Endothelial cell (in vitro differentiated cells): ENCODE data around the gene PPM1H. TPM values are rescaled to one million over a fixed set of nuclear protein-coding genes. Genes with fewer than 3 reads are reported as not detected.

Experiments used
- DNase-seq: peaks from one replicate; pipeline ENCODE4 v3.0.0; 2021; ENCODE audit warnings: low spot score
- H3K27ac Mint-ChIP-seq: one replicate; pipeline ENCODE4 v1.8.0; 2021; ENCODE audit warnings: mixed read lengths, inconsistent platforms; ENCODE audit not compliant: unreplicated experiment
- H3K27me3 Mint-ChIP-seq: one replicate; pipeline ENCODE4 v1.8.0; 2021; ENCODE audit warnings: mild to moderate bottlenecking, moderate library complexity, mixed read lengths, inconsistent platforms; ENCODE audit not compliant: unreplicated experiment
- H3K36me3 Mint-ChIP-seq: one replicate; pipeline ENCODE4 v1.8.0; 2021; ENCODE audit warnings: mild to moderate bottlenecking, low read depth, mixed read lengths, inconsistent platforms; ENCODE audit not compliant: unreplicated experiment
- H3K4me1 Mint-ChIP-seq: one replicate; pipeline ENCODE4 v1.8.0; 2021; ENCODE audit warnings: mild to moderate bottlenecking, mixed read lengths, inconsistent platforms; ENCODE audit not compliant: unreplicated experiment
- H3K4me3 Mint-ChIP-seq: one replicate; pipeline ENCODE4 v1.8.0; 2021; ENCODE audit warnings: mild to moderate bottlenecking, mixed read lengths, inconsistent platforms; ENCODE audit not compliant: unreplicated experiment
- H3K9me3 Mint-ChIP-seq: one replicate; pipeline ENCODE4 v1.8.0; 2021; ENCODE audit warnings: mixed read lengths, inconsistent platforms; ENCODE audit not compliant: unreplicated experiment
- total RNA-seq: library from RNA; stranded (reverse); fragmentation: NEBNext Ultra II Directional; extraction: Animal tissue kit (Norgen Biotek cat#: 25700); gene quantifications from one replicate; pipeline ENCODE4 v1.2.1, GENCODE V29; 2021; ENCODE audit not compliant: unreplicated experiment
- TF ChIP-seq, protein P1 (sequence below): fragments of 200-600 bp; sonication (generic); IDR thresholded peaks from one replicate; pipeline ENCODE4 v1.5.0; 2021; ENCODE audit warnings: antibody characterized with exemption; ENCODE audit not compliant: unreplicated experiment

The PPM1H gene
- total RNA-seq, 1 donor from 2014 or later, result 71.8 TPM

DNA sequence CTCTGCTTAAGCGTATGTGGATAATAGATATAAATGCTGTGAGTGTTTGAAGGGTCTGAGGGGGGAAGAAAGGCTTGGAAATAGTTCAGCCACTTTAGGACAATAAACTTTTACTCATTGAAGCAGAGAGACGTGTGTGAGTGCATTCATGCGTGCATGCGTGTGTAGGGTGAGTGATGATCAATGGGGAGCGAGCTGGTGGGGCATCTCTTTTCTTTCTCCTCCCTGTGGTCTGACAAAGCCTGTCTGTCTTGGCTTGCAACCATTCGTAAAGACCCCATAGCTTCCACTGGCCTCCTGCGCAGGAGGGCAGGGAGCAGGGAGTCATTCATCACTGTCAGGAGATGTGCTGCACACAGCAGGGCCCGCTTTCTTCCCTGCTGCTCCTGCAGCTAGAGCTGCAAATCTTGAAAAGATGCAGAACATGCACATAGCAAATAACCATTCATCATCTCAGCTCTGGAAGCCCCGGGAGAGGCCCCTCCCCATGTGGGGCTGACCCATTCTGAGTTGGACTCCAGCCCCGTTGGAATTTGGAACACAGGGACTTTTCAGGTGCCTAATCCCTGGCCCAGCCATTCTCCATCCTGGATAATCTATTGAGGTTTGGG lies 223.2 kb downstream of the PPM1H start:
- no peaks in the 10 kb centered on the region for H3K9me3 Mint-ChIP-seq
- H3K27me3 Mint-ChIP-seq, result peaks cover 3% of the 10 kb centered on the region
- peaks cover 31% of the 10 kb centered on the region for H3K36me3 Mint-ChIP-seq
- H3K4me1 Mint-ChIP-seq, result peaks cover 13% of the 10 kb centered on the region
- peak overlapping the region; percentile 42 for H3K4me3 Mint-ChIP-seq
- no peak overlapping the region for H3K27ac Mint-ChIP-seq
- DNase-seq, result no peak
- TF ChIP-seq, protein P1, sequence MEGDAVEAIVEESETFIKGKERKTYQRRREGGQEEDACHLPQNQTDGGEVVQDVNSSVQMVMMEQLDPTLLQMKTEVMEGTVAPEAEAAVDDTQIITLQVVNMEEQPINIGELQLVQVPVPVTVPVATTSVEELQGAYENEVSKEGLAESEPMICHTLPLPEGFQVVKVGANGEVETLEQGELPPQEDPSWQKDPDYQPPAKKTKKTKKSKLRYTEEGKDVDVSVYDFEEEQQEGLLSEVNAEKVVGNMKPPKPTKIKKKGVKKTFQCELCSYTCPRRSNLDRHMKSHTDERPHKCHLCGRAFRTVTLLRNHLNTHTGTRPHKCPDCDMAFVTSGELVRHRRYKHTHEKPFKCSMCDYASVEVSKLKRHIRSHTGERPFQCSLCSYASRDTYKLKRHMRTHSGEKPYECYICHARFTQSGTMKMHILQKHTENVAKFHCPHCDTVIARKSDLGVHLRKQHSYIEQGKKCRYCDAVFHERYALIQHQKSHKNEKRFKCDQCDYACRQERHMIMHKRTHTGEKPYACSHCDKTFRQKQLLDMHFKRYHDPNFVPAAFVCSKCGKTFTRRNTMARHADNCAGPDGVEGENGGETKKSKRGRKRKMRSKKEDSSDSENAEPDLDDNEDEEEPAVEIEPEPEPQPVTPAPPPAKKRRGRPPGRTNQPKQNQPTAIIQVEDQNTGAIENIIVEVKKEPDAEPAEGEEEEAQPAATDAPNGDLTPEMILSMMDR, result no peak

- peaks cover 8% of the 10 kb centered on the region for H3K4me1 Mint-ChIP-seq
- no peak overlapping the region for H3K4me3 Mint-ChIP-seq
- H3K27me3 Mint-ChIP-seq, result peaks cover under 1% of the 10 kb centered on the region
- H3K36me3 Mint-ChIP-seq, result peaks cover 38% of the 10 kb centered on the region
- TF ChIP-seq, protein P1, result no peak
- H3K9me3 Mint-ChIP-seq, result no peaks in the 10 kb centered on the region
- DNase-seq, result no peak
- no peak overlapping the region for H3K27ac Mint-ChIP-seq
Observed at GRCh38 chr12:62709311-62709710, 225.6 kb downstream of the PPM1H start.

DNA sequence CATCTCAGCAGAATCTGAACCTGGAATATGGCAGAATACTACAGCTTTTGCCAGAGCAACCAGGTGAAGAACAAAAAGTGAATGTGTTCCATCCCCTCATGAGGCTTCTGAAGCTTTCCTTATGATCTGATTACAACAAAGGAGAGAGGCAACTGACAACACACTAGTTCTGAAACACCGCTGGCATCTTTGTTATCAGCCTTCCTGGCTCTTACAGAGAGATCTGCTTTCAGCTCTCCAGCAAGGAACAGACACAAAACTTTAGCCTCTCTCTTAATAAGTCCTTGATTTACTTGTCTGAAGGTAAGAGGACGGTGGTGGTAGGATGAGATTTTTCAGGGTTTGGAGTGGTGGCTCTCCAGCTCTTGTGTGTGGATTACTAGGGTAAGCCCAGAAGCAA lies 227.0 kb downstream of the PPM1H start:
- no peak overlapping the region for H3K27ac Mint-ChIP-seq
- TF ChIP-seq, protein P1, result no peak
- no peaks in the 10 kb centered on the region for H3K9me3 Mint-ChIP-seq
- no peaks in the 10 kb centered on the region for H3K27me3 Mint-ChIP-seq
- no peak overlapping the region for H3K4me3 Mint-ChIP-seq
- H3K4me1 Mint-ChIP-seq, result peaks cover 22% of the 10 kb centered on the region
- H3K36me3 Mint-ChIP-seq, result peaks cover 35% of the 10 kb centered on the region
- no peak for DNase-seq

GRCh38 chr12:62705846-62706245 lies 229.1 kb downstream of the PPM1H start:
- peaks cover 31% of the 10 kb centered on the region for H3K4me1 Mint-ChIP-seq
- H3K4me3 Mint-ChIP-seq, result no peak overlapping the region

DNA sequence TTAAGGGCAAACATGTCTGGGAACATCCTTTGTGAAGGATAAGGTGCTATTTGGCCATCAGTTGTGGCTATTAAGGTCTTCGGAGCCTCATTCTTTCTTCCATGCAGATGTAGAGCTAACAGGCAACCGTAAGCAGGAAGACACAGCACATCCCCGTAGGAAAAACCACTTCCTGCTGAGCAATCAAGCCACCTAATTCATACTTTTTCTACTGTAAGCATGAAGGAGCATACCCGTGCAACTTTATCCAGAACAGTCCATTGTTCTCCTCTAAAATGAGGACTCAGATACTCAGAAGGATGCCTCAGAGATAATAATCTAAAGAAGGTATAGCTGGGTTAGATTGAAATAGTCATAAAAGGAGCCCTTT lies 232.0 kb downstream of the PPM1H start:
- Mint-ChIP-seq H3K27me3 (no peaks in the 10 kb centered on the region), H3K36me3 (peaks cover 14% of the 10 kb centered on the region), H3K9me3 (no peaks in the 10 kb centered on the region), H3K4me1 (peaks cover 30% of the 10 kb centered on the region), H3K27ac (peak overlapping the region; percentile 80), H3K4me3 (peak overlapping the region; percentile 21)
- no peak for DNase-seq
- TF ChIP-seq, protein P1, result no peak

More at GRCh38 chr12:62705846-62706245, 229.1 kb downstream of the PPM1H start:
- peaks cover 24% of the 10 kb centered on the region for H3K36me3 Mint-ChIP-seq
- no peak overlapping the region for H3K27ac Mint-ChIP-seq
- H3K9me3 Mint-ChIP-seq, result no peaks in the 10 kb centered on the region
- no peaks in the 10 kb centered on the region for H3K27me3 Mint-ChIP-seq
- TF ChIP-seq, protein P1, result no peak
- DNase-seq, result no peak
